Naive thymus-derived CD4-positive, alpha-beta T cell (primary cell): ENCODE data around the gene PCDHB6. TPM values are rescaled to one million over a fixed set of nuclear protein-coding genes. Genes with fewer than 3 reads are reported as not detected.
"Not testable (repeated sequence)": the region's sequence is repeated elsewhere in the genome, so short reads cannot be mapped to it uniquely, and the experiment has no call there.

Experiments used
- ATAC-seq: fragments of 150-1000 bp; cut with Tn5 transposase; 2 replicates; pipeline ENCODE4 v1.10.0; 2021; ENCODE audit warnings: mild to moderate bottlenecking, moderate library complexity
- CTCF ChIA-PET: fragments of 350-600 bp; sonication (Branson Sonifier 250); formaldehyde crosslinking; loops from one replicate; lab custom pipeline; 2021; ENCODE audit warnings: antibody characterized with exemption; lab: Charles Lee
- POLR2A ChIA-PET: fragments of 350-600 bp; sonication (Branson Sonifier 250); formaldehyde crosslinking; loops from one replicate; lab custom pipeline; 2021; ENCODE audit warnings: antibody characterized with exemption, inconsistent platforms; lab: Charles Lee
- DNase-seq, 9 donors: peaks; one replicate each; pipeline versions ENCODE4 v3.0.0 to v3.0.0-alpha.2; 2020 to 2022; ENCODE audit warnings: mixed read lengths in 1 of 9
- H3K27ac ChIP-seq: one replicate; pipeline ENCODE4 v1.7.0; 2013; ENCODE audit warnings: mild to moderate bottlenecking, low read depth, low read length, moderate library complexity
- H3K27me3 ChIP-seq, 2 donors: one replicate each; pipeline ENCODE4 v1.7.0; 2013; ENCODE audit warnings: low read length in 2 of 2, mild to moderate bottlenecking in 2 of 2, moderate library complexity in 2 of 2; ENCODE audit not compliant: control insufficient read depth in 2 of 2, insufficient read depth in 2 of 2
- H3K36me3 ChIP-seq, 3 experiments: 1 replicate in 2 of 3; 2 replicates in 1 of 3; pipeline ENCODE4 v1.7.0; 2013; ENCODE audit warnings: low read length in 3 of 3, mild to moderate bottlenecking in 3 of 3, moderate library complexity in 1 of 3; ENCODE audit not compliant: insufficient read depth in 3 of 3, control insufficient read depth in 2 of 3
- H3K4me1 ChIP-seq, 2 donors: one replicate each; pipeline ENCODE4 v1.7.0; 2013; ENCODE audit warnings: low read length in 2 of 2, mild to moderate bottlenecking in 2 of 2, moderate library complexity in 1 of 2; ENCODE audit not compliant: control insufficient read depth in 2 of 2, insufficient read depth in 2 of 2
- H3K4me3 ChIP-seq: 2 replicates; pipeline ENCODE4 v1.7.0; 2013; ENCODE audit warnings: mild to moderate bottlenecking, low read length
- H3K9me3 ChIP-seq, 3 experiments: 1 replicate in 2 of 3; 2 replicates in 1 of 3; pipeline ENCODE4 v1.7.0; 2013; ENCODE audit warnings: low read length in 3 of 3; ENCODE audit not compliant: control insufficient read depth in 2 of 3
- H3K27ac Mint-ChIP-seq, 9 donors: one replicate each; pipeline ENCODE4 v1.8.0; 2020 to 2022; ENCODE audit warnings: mixed read lengths in 9 of 9, mild to moderate bottlenecking in 8 of 9, moderate library complexity in 5 of 9, inconsistent platforms in 2 of 9
- H3K27me3 Mint-ChIP-seq, 5 donors: one replicate each; pipeline ENCODE4 v1.8.0; 2021 to 2022; ENCODE audit warnings: mixed read lengths in 5 of 5, mild to moderate bottlenecking in 1 of 5
- H3K36me3 Mint-ChIP-seq, 5 donors: one replicate each; pipeline ENCODE4 v1.8.0; 2020 to 2022; ENCODE audit warnings: mixed read lengths in 5 of 5, mild to moderate bottlenecking in 3 of 5, inconsistent platforms in 1 of 5
- H3K4me1 Mint-ChIP-seq, 7 donors: one replicate each; pipeline ENCODE4 v1.8.0; 2020 to 2022; ENCODE audit warnings: mixed read lengths in 7 of 7, mild to moderate bottlenecking in 3 of 7, inconsistent platforms in 1 of 7
- H3K4me3 Mint-ChIP-seq, 10 donors: one replicate each; pipeline ENCODE4 v1.8.0; 2020 to 2022; ENCODE audit warnings: mild to moderate bottlenecking in 10 of 10, mixed read lengths in 10 of 10, moderate library complexity in 6 of 10, inconsistent platforms in 2 of 10
- H3K9me3 Mint-ChIP-seq, 11 donors: one replicate each; pipeline ENCODE4 v1.8.0; 2020 to 2022; ENCODE audit warnings: mixed read lengths in 11 of 11, mild to moderate bottlenecking in 4 of 11, inconsistent platforms in 1 of 11, moderate library complexity in 1 of 11
- intact Hi-C, 2 donors: fragments of 100-400 bp; cut with micrococcal nuclease; formaldehyde crosslinking; loops; one replicate each; pipeline ENCODE4 v1.15.1; 2023
- polyA plus RNA-seq, 2 donors: library from polyadenylated mRNA; unstranded; fragments of 300-500 nt; fragmentation: Illumina TruSeq; gene quantifications; one replicate each; pipeline ENCODE4 v1.2.3, GENCODE V29; 2021
- total RNA-seq, 6 experiments: library from RNA in 5 of 6; stranded (reverse) in 5 of 6; gene quantifications; 1 replicate in 5 of 6; 2 replicates in 1 of 6; pipeline ENCODE4 v1.2.3 and lab custom pipeline; 2021 to 2026

PCDHB6 gene
- total and polyA plus RNA-seq, 7 experiments from 2014 or later, result not detected

GRCh38 chr5:141199359-141200235, 49.7 kb downstream of the PCDHB6 start, which contains the start of gene PCDHB11:
Gene PCDHB11, plus strand, starts transcription at chr5:141199627. Its CDS starts 148 bp downstream, at chr5:141199775.
- peaks cover 0 to 87% (median 44%) of the 10 kb centered on the region in 11 donors for H3K9me3 Mint-ChIP-seq
- CTCF ChIA-PET, result no interaction called here
- H3K4me3 Mint-ChIP-seq, result no peak within 1 kb of the TSS
- POLR2A ChIA-PET, result no interaction called here
- DNase-seq (no peak), ATAC-seq (no peak)
- H3K27me3 Mint-ChIP-seq, result peaks cover 0 to 77% (median 57%) of the 10 kb centered on the region in 5 donors
- intact Hi-C loops, result no loop called here
- peaks cover 0 to 48% (median 3%) of the 10 kb centered on the region in 5 donors for H3K36me3 Mint-ChIP-seq
- no peaks in the 10 kb centered on the region for H3K36me3 ChIP-seq
- H3K9me3 ChIP-seq, result peaks cover 0 to 21% (median 0%) of the 10 kb centered on the region in 3 experiments
- no peak within 1 kb of the TSS for H3K27ac Mint-ChIP-seq
- H3K27ac ChIP-seq, result no peak within 1 kb of the TSS
- H3K4me1 ChIP-seq, result no peaks in the 10 kb centered on the region
- H3K27me3 ChIP-seq, result no peaks in the 10 kb centered on the region
- no peaks in the 10 kb centered on the region for H3K4me1 Mint-ChIP-seq
- no peak within 1 kb of the TSS for H3K4me3 ChIP-seq

GRCh38 chr5:141201126-141201525, 51.3 kb downstream of the PCDHB6 start:
- H3K36me3 ChIP-seq, ATAC-seq, H3K4me3 ChIP-seq, POLR2A ChIA-PET, DNase-seq, H3K27ac ChIP-seq, intact Hi-C loops, H3K27me3 ChIP-seq, H3K4me1 Mint-ChIP-seq, CTCF ChIA-PET, H3K4me1 ChIP-seq, H3K27ac Mint-ChIP-seq: not testable (repeated sequence)
- H3K9me3 ChIP-seq, result peaks cover 0 to 18% (median 0%) of the 10 kb centered on the region in 3 experiments
- peaks cover 0 to 80% (median 60%) of the 10 kb centered on the region in 5 donors for H3K27me3 Mint-ChIP-seq
- peak overlapping the region in 1 of 10 donors; percentile 58 for H3K4me3 Mint-ChIP-seq
- peaks cover 0 to 42% (median 3%) of the 10 kb centered on the region in 5 donors for H3K36me3 Mint-ChIP-seq
- peaks cover 0 to 88% (median 43%) of the 10 kb centered on the region in 11 donors for H3K9me3 Mint-ChIP-seq

- CTCF ChIA-PET, POLR2A ChIA-PET, intact Hi-C loops, H3K4me3 ChIP-seq, H3K36me3 ChIP-seq, H3K4me1 Mint-ChIP-seq, ATAC-seq, H3K27ac Mint-ChIP-seq, H3K4me3 Mint-ChIP-seq, H3K27ac ChIP-seq, DNase-seq, H3K4me1 ChIP-seq, H3K27me3 ChIP-seq: not testable (repeated sequence)
- peaks cover 0 to 16% (median 0%) of the 10 kb centered on the region in 3 experiments for H3K9me3 ChIP-seq
- H3K27me3 Mint-ChIP-seq, result peaks cover 0 to 80% (median 65%) of the 10 kb centered on the region in 5 donors
- peaks cover 0 to 37% (median 3%) of the 10 kb centered on the region in 5 donors for H3K36me3 Mint-ChIP-seq
- H3K9me3 Mint-ChIP-seq, result peaks cover 0 to 83% (median 38%) of the 10 kb centered on the region in 11 donors
Measured at GRCh38 chr5:141201646-141202045, 51.8 kb downstream of the PCDHB6 start.

Other genes with a start within 250 kb of the PCDHB6 start
Only the 30 nearest of the 32 such genes appear.
- gene PCDHAC1, start 223.8 kb upstream of the PCDHB6 start, total RNA-seq, result not detected
- gene PCDHAC1, start 223.8 kb upstream of the PCDHB6 start, polyA plus RNA-seq, result not detected
- gene PCDHAC2, start 183.6 kb upstream of the PCDHB6 start, total RNA-seq, result not detected
- gene PCDHAC2, start 183.6 kb upstream of the PCDHB6 start, polyA plus RNA-seq, result not detected
- not detected for gene PCDHB1, start 98.7 kb upstream of the PCDHB6 start, total RNA-seq
- not detected for gene PCDHB1, start 98.7 kb upstream of the PCDHB6 start, polyA plus RNA-seq
- gene PCDHB2, start 55.4 kb upstream of the PCDHB6 start, total RNA-seq, result under 1 TPM in 4 of 5 experiments, not detected in 1; 0.34 to 0.97 (median 0.72) TPM
- not detected for gene PCDHB2, start 55.4 kb upstream of the PCDHB6 start, polyA plus RNA-seq
- gene PCDHB3, start 49.6 kb upstream of the PCDHB6 start, total RNA-seq, result not detected
- gene PCDHB3, start 49.6 kb upstream of the PCDHB6 start, polyA plus RNA-seq, result not detected
- gene PCDHB4, start 28.2 kb upstream of the PCDHB6 start, total RNA-seq, result under 1 TPM in 1 of 5 experiments, not detected in 4; 0.19 TPM
- gene PCDHB4, start 28.2 kb upstream of the PCDHB6 start, polyA plus RNA-seq, result not detected
- gene PCDHB5, start 14.9 kb upstream of the PCDHB6 start, total RNA-seq, result under 1 TPM in 4 of 5 experiments, not detected in 1; 0.11 to 0.41 (median 0.33) TPM
- gene PCDHB5, start 14.9 kb upstream of the PCDHB6 start, polyA plus RNA-seq, result not detected
- not detected for gene PCDHB7, start 22.6 kb downstream of the PCDHB6 start, total RNA-seq
- not detected for gene PCDHB7, start 22.6 kb downstream of the PCDHB6 start, polyA plus RNA-seq
- not detected for gene PCDHB8, start 27.7 kb downstream of the PCDHB6 start, total RNA-seq
- gene PCDHB8, start 27.7 kb downstream of the PCDHB6 start, polyA plus RNA-seq, result not detected
- under 1 TPM in 1 of 5 experiments, not detected in 4; 0.08 TPM for gene PCDHB16, start 32.3 kb downstream of the PCDHB6 start, total RNA-seq
- not detected for gene PCDHB16, start 32.3 kb downstream of the PCDHB6 start, polyA plus RNA-seq
- gene PCDHB9, start 37.1 kb downstream of the PCDHB6 start, total RNA-seq, result 1 to 10 TPM in 1 of 5 experiments, not detected in 4; 1.2 TPM
- not detected for gene PCDHB9, start 37.1 kb downstream of the PCDHB6 start, polyA plus RNA-seq
- gene PCDHB10, start 42.3 kb downstream of the PCDHB6 start, total RNA-seq, result under 1 TPM in 1 of 5 experiments, not detected in 4; 0.12 TPM
- not detected for gene PCDHB10, start 42.3 kb downstream of the PCDHB6 start, polyA plus RNA-seq
- not detected for gene PCDHB11, start 49.6 kb downstream of the PCDHB6 start, total RNA-seq
- gene PCDHB11, start 49.6 kb downstream of the PCDHB6 start, polyA plus RNA-seq, result not detected
- gene PCDHB12, start 58.7 kb downstream of the PCDHB6 start, total RNA-seq, result not detected
- not detected for gene PCDHB12, start 58.7 kb downstream of the PCDHB6 start, polyA plus RNA-seq
- under 1 TPM in 1 of 5 experiments, not detected in 4; 0.08 TPM for gene PCDHB13, start 63.9 kb downstream of the PCDHB6 start, total RNA-seq
- not detected for gene PCDHB13, start 63.9 kb downstream of the PCDHB6 start, polyA plus RNA-seq
- not detected for gene PCDHB14, start 73.3 kb downstream of the PCDHB6 start, total RNA-seq
- gene PCDHB14, start 73.3 kb downstream of the PCDHB6 start, polyA plus RNA-seq, result not detected
- under 1 TPM in 1 of 5 experiments, not detected in 4; 0.24 TPM for gene PCDHB15, start 95.3 kb downstream of the PCDHB6 start, total RNA-seq
- not detected for gene PCDHB15, start 95.3 kb downstream of the PCDHB6 start, polyA plus RNA-seq
- gene SLC25A2, start 154.0 kb downstream of the PCDHB6 start, total RNA-seq, result 1 to 10 TPM in 1 of 5 experiments, under 1 TPM in 4; 0.27 to 1.1 (median 0.41) TPM
- gene SLC25A2, start 154.0 kb downstream of the PCDHB6 start, polyA plus RNA-seq, result under 1 TPM in 1 of 2 donors, not detected in 1; 0.34 TPM
- 100 to 1,000 TPM in 2 of 5 experiments, 10 to 100 TPM in 3; 64.5 to 115 (median 84.9) TPM for gene TAF7, start 170.7 kb downstream of the PCDHB6 start, total RNA-seq
- 100 to 1,000 TPM; 240 to 242 TPM for gene TAF7, start 170.7 kb downstream of the PCDHB6 start, polyA plus RNA-seq
- under 1 TPM; 0.08 to 0.54 (median 0.17) TPM for gene PCDHGA1, start 180.5 kb downstream of the PCDHB6 start, total RNA-seq
- not detected for gene PCDHGA1, start 180.5 kb downstream of the PCDHB6 start, polyA plus RNA-seq
- gene PCDHGA2, start 188.7 kb downstream of the PCDHB6 start, total RNA-seq, result under 1 TPM in 4 of 5 experiments, not detected in 1; 0.10 to 0.15 (median 0.11) TPM
- not detected for gene PCDHGA2, start 188.7 kb downstream of the PCDHB6 start, polyA plus RNA-seq
- under 1 TPM in 1 of 5 experiments, not detected in 4; 0.24 TPM for gene PCDHGA3, start 193.8 kb downstream of the PCDHB6 start, total RNA-seq
- not detected for gene PCDHGA3, start 193.8 kb downstream of the PCDHB6 start, polyA plus RNA-seq
- under 1 TPM in 1 of 5 experiments, not detected in 4; 0.24 TPM for gene PCDHGB1, start 200.0 kb downstream of the PCDHB6 start, total RNA-seq
- not detected for gene PCDHGB1, start 200.0 kb downstream of the PCDHB6 start, polyA plus RNA-seq
- under 1 TPM in 4 of 5 experiments, not detected in 1; 0.11 to 0.63 (median 0.18) TPM for gene PCDHGA4, start 205.0 kb downstream of the PCDHB6 start, total RNA-seq
- under 1 TPM in 1 of 2 donors, not detected in 1; 0.20 TPM for gene PCDHGA4, start 205.0 kb downstream of the PCDHB6 start, polyA plus RNA-seq
- gene PCDHGB2, start 209.9 kb downstream of the PCDHB6 start, total RNA-seq, result 1 to 10 TPM in 1 of 5 experiments, under 1 TPM in 3, not detected in 1; 0.24 to 1.3 (median 0.36) TPM
- gene PCDHGB2, start 209.9 kb downstream of the PCDHB6 start, polyA plus RNA-seq, result not detected
- under 1 TPM; 0.11 to 0.34 (median 0.24) TPM for gene PCDHGA5, start 214.1 kb downstream of the PCDHB6 start, total RNA-seq
- not detected for gene PCDHGA5, start 214.1 kb downstream of the PCDHB6 start, polyA plus RNA-seq
- gene PCDHGB3, start 220.2 kb downstream of the PCDHB6 start, total RNA-seq, result under 1 TPM; 0.24 to 0.59 (median 0.43) TPM
- gene PCDHGB3, start 220.2 kb downstream of the PCDHB6 start, polyA plus RNA-seq, result under 1 TPM in 1 of 2 donors, not detected in 1; 0.13 TPM
- gene PCDHGA6, start 223.8 kb downstream of the PCDHB6 start, total RNA-seq, result under 1 TPM; 0.24 to 0.70 (median 0.35) TPM
- not detected for gene PCDHGA6, start 223.8 kb downstream of the PCDHB6 start, polyA plus RNA-seq
- gene PCDHGA7, start 232.7 kb downstream of the PCDHB6 start, total RNA-seq, result under 1 TPM in 4 of 5 experiments, not detected in 1; 0.13 to 0.30 (median 0.19) TPM
- gene PCDHGA7, start 232.7 kb downstream of the PCDHB6 start, polyA plus RNA-seq, result not detected
- under 1 TPM in 4 of 5 experiments, not detected in 1; 0.08 to 0.27 (median 0.24) TPM for gene PCDHGB4, start 237.6 kb downstream of the PCDHB6 start, total RNA-seq
- gene PCDHGB4, start 237.6 kb downstream of the PCDHB6 start, polyA plus RNA-seq, result not detected